GM19099 (cell line): ENCODE data around the gene ENDOD1.
"Not testable (repeated sequence)": the region's sequence is repeated elsewhere in the genome, so short reads cannot be mapped to it uniquely, and the experiment has no call there.

Source experiments
- POLR2A ChIP-seq: IDR thresholded peaks from 3 replicates; pipeline ENCODE4 v1.6.1; 2011; ENCODE audit warnings: low read depth; ENCODE audit not compliant: insufficient read length; ENCODE audit errors: extremely low read depth

ENDOD1 gene

GRCh38 chr11:95089620-95090542 lies at the start of gene ENDOD1:
TSS of gene ENDOD1 (plus strand) at chr11:95089846. CDS start at chr11:95089928, 82 bp downstream.
- TF ChIP-seq POLR2A: peak; percentile 91

- TF ChIP-seq POLR2A: no peak
These were observed 47.4 kb upstream of the ENDOD1 start for GRCh38 chr11:95042239-95042638.

- no peak for TF ChIP-seq POLR2A
These were observed 46.7 kb upstream of the ENDOD1 start for GRCh38 chr11:95042906-95043305.

GRCh38 chr11:95044010-95044409 lies 45.6 kb upstream of the ENDOD1 start:
- no peak for TF ChIP-seq POLR2A

- TF ChIP-seq POLR2A: no peak
These were observed 43.8 kb upstream of the ENDOD1 start for GRCh38 chr11:95045812-95046211.

GRCh38 chr11:95049122-95049521 lies 40.5 kb upstream of the ENDOD1 start, which contains the start of gene KDM4F:
TSS of gene KDM4F (plus strand) at chr11:95049422.
- not testable (repeated sequence) for TF ChIP-seq POLR2A

GRCh38 chr11:95050595-95051202 lies 38.9 kb upstream of the ENDOD1 start:
- no peak for TF ChIP-seq POLR2A

- no peak for TF ChIP-seq POLR2A
These were observed 35.3 kb upstream of the ENDOD1 start for GRCh38 chr11:95054356-95054755.

GRCh38 chr11:95055283-95055897 lies 34.3 kb upstream of the ENDOD1 start:
- no peak for TF ChIP-seq POLR2A

GRCh38 chr11:95057959-95058358 lies 31.7 kb upstream of the ENDOD1 start:
- TF ChIP-seq POLR2A: no peak

GRCh38 chr11:95058621-95059020 lies 31.0 kb upstream of the ENDOD1 start:
- TF ChIP-seq POLR2A: no peak

GRCh38 chr11:95059046-95059445 lies 30.6 kb upstream of the ENDOD1 start:
- no peak for TF ChIP-seq POLR2A

GRCh38 chr11:95065336-95065735 lies 24.3 kb upstream of the ENDOD1 start:
- no peak for TF ChIP-seq POLR2A

- TF ChIP-seq POLR2A: no peak
These were observed 23.0 kb upstream of the ENDOD1 start, which contains the start of gene SRSF8 for GRCh38 chr11:95066716-95067038. TSS of gene SRSF8 (plus strand) at chr11:95066919. CDS start at chr11:95067227, 308 bp downstream.

GRCh38 chr11:95067039-95067840 lies 22.4 kb upstream of the ENDOD1 start:
- peak; percentile 82 for TF ChIP-seq POLR2A

- TF ChIP-seq POLR2A: no peak
These were observed 21.8 kb upstream of the ENDOD1 start for GRCh38 chr11:95067841-95068219.

- TF ChIP-seq POLR2A: peak; percentile 73
These were observed 21.1 kb upstream of the ENDOD1 start for GRCh38 chr11:95068549-95068948.
